AG04450 (cell line): Measurements from ENCODE around the gene ABCA2. TPM values are rescaled to one million over a fixed set of nuclear protein-coding genes. Genes with fewer than 3 reads are reported as not detected.

Experiments used
- CTCF ChIA-PET: fragments of 300-600, 350-600 bp; formaldehyde crosslinking; extraction: SDS; loops from one replicate; lab custom pipeline; 2022; ENCODE audit warnings: antibody characterized with exemption, inconsistent platforms; lab: Charles Lee
- POLR2A ChIA-PET: fragments of 350-600 bp; formaldehyde crosslinking; extraction: SDS; loops from one replicate; lab custom pipeline; 2021; ENCODE audit warnings: antibody characterized with exemption, inconsistent platforms; lab: Yijun Ruan, JAX
- DNase-seq: peaks from one replicate; pipeline ENCODE4 v3.0.0-alpha.2; 2011; ENCODE audit warnings: low read depth, low spot score
- H3K27ac ChIP-seq: one replicate; pipeline ENCODE4 v1.5.1; 2012; ENCODE audit warnings: low read depth, low read length, control low read depth
- H3K27me3 ChIP-seq: one replicate; pipeline ENCODE4 v1.6.0; 2012; ENCODE audit warnings: low read length; ENCODE audit not compliant: control insufficient read depth, insufficient read depth
- H3K4me3 ChIP-seq: 2 replicates; pipeline ENCODE4 v1.5.1; 2011; ENCODE audit warnings: mild to moderate bottlenecking, low read depth, low read length, control low read depth
- H3K9me3 ChIP-seq: 2 replicates; pipeline ENCODE4 v1.5.1; 2012; ENCODE audit warnings: low read length; ENCODE audit not compliant: control insufficient read depth, insufficient read depth
- polyA plus RNA-seq: library from polyadenylated mRNA; depleted of rRNA; stranded (reverse); fragments of >200 nt; gene quantifications from 2 replicates; pipeline ENCODE4 v1.2.3, GENCODE V29; 2011
- TF ChIP-seq, protein P1 (sequence below): IDR thresholded peaks from 2 replicates; pipeline ENCODE4 v1.5.1; 2011; ENCODE audit warnings: low read depth, low read length, control low read depth, inconsistent platforms

The ABCA2 gene
- polyA plus RNA-seq, 1 experiment, result 4.7 TPM

- TF ChIP-seq, protein P1, sequence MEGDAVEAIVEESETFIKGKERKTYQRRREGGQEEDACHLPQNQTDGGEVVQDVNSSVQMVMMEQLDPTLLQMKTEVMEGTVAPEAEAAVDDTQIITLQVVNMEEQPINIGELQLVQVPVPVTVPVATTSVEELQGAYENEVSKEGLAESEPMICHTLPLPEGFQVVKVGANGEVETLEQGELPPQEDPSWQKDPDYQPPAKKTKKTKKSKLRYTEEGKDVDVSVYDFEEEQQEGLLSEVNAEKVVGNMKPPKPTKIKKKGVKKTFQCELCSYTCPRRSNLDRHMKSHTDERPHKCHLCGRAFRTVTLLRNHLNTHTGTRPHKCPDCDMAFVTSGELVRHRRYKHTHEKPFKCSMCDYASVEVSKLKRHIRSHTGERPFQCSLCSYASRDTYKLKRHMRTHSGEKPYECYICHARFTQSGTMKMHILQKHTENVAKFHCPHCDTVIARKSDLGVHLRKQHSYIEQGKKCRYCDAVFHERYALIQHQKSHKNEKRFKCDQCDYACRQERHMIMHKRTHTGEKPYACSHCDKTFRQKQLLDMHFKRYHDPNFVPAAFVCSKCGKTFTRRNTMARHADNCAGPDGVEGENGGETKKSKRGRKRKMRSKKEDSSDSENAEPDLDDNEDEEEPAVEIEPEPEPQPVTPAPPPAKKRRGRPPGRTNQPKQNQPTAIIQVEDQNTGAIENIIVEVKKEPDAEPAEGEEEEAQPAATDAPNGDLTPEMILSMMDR, result peak; percentile 55
- no peaks in the 10 kb centered on the region; the same call in 1 of the 2 replicates for H3K9me3 ChIP-seq
- H3K4me3 ChIP-seq, result no peak overlapping the region
- ChIA-PET CTCF (interaction anchor here (1.1 to 4.3 kb wide), 3 partner anchors 15 to 42 kb away, joined by 3 to 104 read pairs (median 3); partner anchors contain the start of gene SAPCD2), POLR2A (no interaction called here)
- no peak for DNase-seq
- H3K27me3 ChIP-seq, result peaks cover 59% of the 10 kb centered on the region
- no peak overlapping the region for H3K27ac ChIP-seq
Observed at GRCh38 chr9:137049544-137050449, 21.8 kb upstream of the ABCA2 start.

GRCh38 chr9:137048655-137049543 is 20.9 kb upstream of the ABCA2 start:
- peaks cover 52% of the 10 kb centered on the region for H3K27me3 ChIP-seq
- H3K27ac ChIP-seq, result no peak overlapping the region
- no peak for DNase-seq
- no peak overlapping the region for H3K4me3 ChIP-seq
- TF ChIP-seq, protein P1, result no peak
- CTCF ChIA-PET, result interaction anchor here (0.9 to 4.3 kb wide), 3 partner anchors 13 to 41 kb away, joined by 3 to 104 read pairs (median 4); partner anchors contain the start of gene SAPCD2
- no peaks in the 10 kb centered on the region; the same call in 1 of the 2 replicates for H3K9me3 ChIP-seq
- POLR2A ChIA-PET, result no interaction called here

DNA sequence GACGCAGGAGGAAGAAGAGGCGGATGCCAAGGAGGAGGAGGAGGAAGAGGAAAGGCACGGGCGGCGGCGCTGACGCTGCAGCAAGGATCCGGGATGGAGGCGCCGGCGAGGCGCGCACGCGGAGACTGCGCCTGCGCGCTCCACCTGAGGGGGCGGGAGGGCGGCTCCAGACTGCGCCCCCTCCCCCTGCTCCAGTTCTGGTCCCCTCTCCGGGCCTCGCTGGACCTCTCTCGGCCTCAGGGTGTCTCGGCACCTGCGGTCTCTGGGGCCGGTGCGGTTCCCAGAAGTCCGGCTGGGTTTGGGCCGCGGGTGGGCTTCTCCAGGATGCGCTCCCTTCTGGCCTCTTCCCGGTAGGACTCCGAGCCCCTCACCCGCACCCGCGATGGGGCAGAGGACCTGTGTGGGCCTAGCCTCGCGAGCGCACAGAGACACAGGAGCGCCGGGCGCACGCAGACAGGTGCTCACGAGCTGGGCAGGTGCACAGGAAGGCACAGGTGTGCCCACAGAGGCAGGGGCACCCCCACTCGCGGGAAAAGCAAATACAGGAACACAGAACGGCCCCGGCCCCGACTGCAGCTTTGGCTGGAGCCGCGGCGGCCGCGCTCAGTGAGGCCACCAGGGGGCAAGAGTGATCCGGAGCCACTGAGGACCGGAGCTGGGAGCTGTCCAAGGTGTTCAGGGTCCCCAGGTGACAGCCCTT is 18.2 kb upstream of the ABCA2 start, which contains the start of gene NPDC1:
TSS of gene NPDC1 (minus strand) at position 90 of the 700 bp plus-strand sequence. CDS start 188 bp downstream, outside the sequence.
- H3K27ac ChIP-seq, result no peak within 1 kb of the TSS
- H3K27me3 ChIP-seq, result peaks cover 29% of the 10 kb centered on the region
- POLR2A ChIA-PET, result interaction anchor here (0.6 to 1.3 kb wide), 4 partner anchors 40 to 190 kb away, joined by 3 to 6 read pairs (median 3); partner anchors contain the start of genes MAN1B1 and TRAF2

More for the DNA sequence above, 18.2 kb upstream of the ABCA2 start, which contains the start of gene NPDC1:
- DNase-seq, result no peak
- CTCF ChIA-PET, result interaction anchor here (0.5 to 4.3 kb wide), 19 partner anchors 10 to 539 kb away, joined by 3 to 104 read pairs (median 4); partner anchors contain the start of genes FUT7, MAN1B1, RNF224 and SAPCD2
- H3K4me3 ChIP-seq, result peak within 1 kb of the TSS; percentile 68
- TF ChIP-seq, protein P1, result peak; percentile 87
- no peaks in the 10 kb centered on the region; the same call in 1 of the 2 replicates for H3K9me3 ChIP-seq
